K562 (cell line): ENCODE data around the gene MXD3. TPM values are rescaled to one million over a fixed set of nuclear protein-coding genes. Genes with fewer than 3 reads are reported as not detected.

Source experiments
- ATAC-seq: fragments of 200-7000 bp; cut with Tn5 transposase; 3 replicates; pipeline ENCODE4 v1.9.1; 2020; ENCODE audit warnings: moderate library complexity
- BruUV-seq: library from RNA; stranded (reverse); fragments of 400-500 nt; replicated peaks from 2 replicates; lab custom pipeline; 2021; lab: Mats Ljungman, UMichigan
- CTCF ChIA-PET: fragments of 300-600 bp; formaldehyde crosslinking; extraction: SDS; loops from one replicate; lab custom pipeline; 2021; ENCODE audit warnings: low intra/inter-chr PET ratio; lab: Yijun Ruan, JAX
- POLR2A ChIA-PET: fragments of 300-600, 350-650 bp; sonication (Branson Sonifier 250); formaldehyde crosslinking; extraction: SDS; loops from one replicate; lab custom pipeline; 2021; ENCODE audit warnings: antibody characterized with exemption, inconsistent platforms; lab: Yijun Ruan, JAX
- DNase-seq, 4 experiments: peaks; one replicate each; pipeline versions ENCODE4 v3.0.0 to v3.0.0-alpha.2; 2011 to 2018; ENCODE audit warnings: low spot score in 3 of 4, mixed read lengths in 3 of 4; ENCODE audit errors: extremely low read depth in 1 of 4
- FAIRE-seq: peaks from 2 replicates; lab custom pipeline; 2011; peaks lifted over from hg19 to GRCh38; lab: Jason Lieb, UNC
- H2AFZ ChIP-seq: 2 replicates; pipeline ENCODE4 v1.6.0; 2011; ENCODE audit warnings: low read depth, low read length, control low read depth, inconsistent platforms
- H3K27ac ChIP-seq: fragments of 200-600 bp; 3 replicates; pipeline ENCODE4 v1.8.0; 2011; ENCODE audit warnings: low read depth, mild to moderate bottlenecking, control low read depth, inconsistent platforms, low read length, moderate library complexity, mixed read lengths; ENCODE audit errors: extremely low read depth
- H3K27me3 ChIP-seq, 2 experiments: fragments of 300-600 bp in 1 of 2; 2 replicates in 1 of 2; 3 replicates in 1 of 2; pipeline versions ENCODE4 v1.6.0 to v1.8.0; 2011; ENCODE audit warnings: inconsistent platforms in 2 of 2, low read length in 2 of 2, mild to moderate bottlenecking in 1 of 2, mixed read lengths in 1 of 2, moderate library complexity in 1 of 2; ENCODE audit not compliant: control insufficient read depth in 2 of 2, insufficient read depth in 2 of 2
- H3K36me3 ChIP-seq: fragments of 300-600 bp; 3 replicates; pipeline ENCODE4 v1.8.0; 2011; ENCODE audit warnings: mild to moderate bottlenecking, low read length, inconsistent platforms; ENCODE audit not compliant: control insufficient read depth, insufficient read depth
- H3K4me1 ChIP-seq, 2 experiments: fragments of 200-600 bp in 1 of 2; replicated peaks in 1 of 2; 2 replicates in 1 of 2; 3 replicates in 1 of 2; pipeline versions ENCODE4 v1.5.1 to v1.8.0; 2011; ENCODE audit warnings: inconsistent platforms in 2 of 2, low read length in 2 of 2, mild to moderate bottlenecking in 1 of 2, mixed read lengths in 1 of 2, moderate library complexity in 1 of 2; ENCODE audit not compliant: control insufficient read depth in 2 of 2, insufficient read depth in 2 of 2
- H3K4me2 ChIP-seq: 2 replicates; pipeline ENCODE4 v1.6.1; 2011; ENCODE audit warnings: low read length, control low read depth, inconsistent platforms, mixed read lengths; ENCODE audit not compliant: insufficient read depth
- H3K4me3 ChIP-seq: fragments of 200-600 bp; sonication (generic), shearing (Covaris generic); 2 replicates; pipeline ENCODE4 v1.5.1; 2016; ENCODE audit warnings: control low read depth, inconsistent platforms
- H3K79me2 ChIP-seq: fragments of 200-600 bp; 3 replicates; pipeline ENCODE4 v1.8.0; 2011; ENCODE audit warnings: low read length, inconsistent platforms; ENCODE audit not compliant: control insufficient read depth, insufficient read depth
- H3K9ac ChIP-seq, 2 experiments: 2 replicates each; pipeline versions ENCODE4 v1.6.0 to v1.6.1; 2011; ENCODE audit warnings: low read depth in 2 of 2, low read length in 2 of 2, control low read depth in 1 of 2, inconsistent platforms in 1 of 2, mild to moderate bottlenecking in 1 of 2, mixed read lengths in 1 of 2; ENCODE audit not compliant: insufficient read depth in 1 of 2
- H3K9me1 ChIP-seq: one replicate; pipeline ENCODE4 v1.6.0; 2011; ENCODE audit warnings: inconsistent platforms, mild to moderate bottlenecking, low read length, moderate library complexity; ENCODE audit not compliant: control insufficient read depth, insufficient read depth
- H3K9me3 ChIP-seq: replicated peaks from 2 replicates; pipeline ENCODE4 v1.5.1; 2011; ENCODE audit warnings: low read depth, low read length, inconsistent platforms; ENCODE audit not compliant: control insufficient read depth, insufficient read depth
- H4K20me1 ChIP-seq: replicated peaks from 2 replicates; pipeline ENCODE4 v1.6.1; 2011; ENCODE audit warnings: low read length, inconsistent platforms, mixed read lengths; ENCODE audit not compliant: control insufficient read depth, insufficient read depth
- CC2D1A ChIP-seq: fragments of 450-650 bp; IDR thresholded peaks from 2 replicates; pipeline ENCODE4 v1.6.1; 2017; ENCODE audit warnings: mild to moderate bottlenecking
- RBM14 ChIP-seq: fragments of 200-400 bp; formaldehyde crosslinking; IDR thresholded peaks from 2 replicates; pipeline ENCODE4 v1.6.1; 2018; ENCODE audit warnings: low read depth, mild to moderate bottlenecking, low read length, moderate library complexity, borderline replicate concordance; ENCODE audit not compliant: insufficient read depth
- SIN3A ChIP-seq, 2 experiments: fragments of 150-350 bp in 1 of 2; IDR thresholded peaks; 2 replicates each; pipeline ENCODE4 v1.6.1; 2011 to 2016; ENCODE audit warnings: borderline replicate concordance in 2 of 2, low read depth in 2 of 2, low read length in 2 of 2, mild to moderate bottlenecking in 2 of 2, moderate library complexity in 2 of 2; ENCODE audit not compliant: control insufficient read depth in 1 of 2
- SMARCA4 ChIP-seq: fragments of 450-650 bp; IDR thresholded peaks from 2 replicates; pipeline ENCODE4 v1.6.1; 2016
- WGBS: fragments of 100-300 bp; shearing (Covaris generic); methylation state at CpG from one replicate; pipeline ENCODE4 v1.1.6; 2016; ENCODE audit warnings: low coverage, mixed read lengths; ENCODE audit not compliant: insufficient coverage; ENCODE audit errors: missing lambda C conversion rate; 5-methylcytosine and 5-hydroxymethylcytosine counted together
- in situ Hi-C: fragments of 300-500 bp; cut with MboI; formaldehyde crosslinking; loops from 4 replicates; pipeline ENCODE4 v1.15.0; 2018; ENCODE audit warnings: inconsistent platforms, mixed read lengths
- intact Hi-C: fragments of 100-400 bp; cut with micrococcal nuclease; formaldehyde crosslinking; loops from 2 replicates; pipeline ENCODE4 v1.14.2; 2022
- polyA plus RNA-seq, 8 experiments: library from polyadenylated mRNA; depleted of rRNA in 4 of 8; stranded (reverse) in 5 of 8; unstranded in 3 of 8; fragments of >200 nt; fragmentation: Nextera tagmentation in 2 of 8; fragmentation: Illumina TruSeq in 1 of 8; extraction: Ambion mirVana in 2 of 8; extraction: Trizol in 1 of 8; gene quantifications; 2 replicates each; pipeline versions ENCODE4 v1.2.1 to v1.2.3, GENCODE V29; 2011 to 2014; ENCODE audit warnings: inconsistent platforms in 1 of 8, missing spikeins in 1 of 8
- total RNA-seq, 7 experiments: library from RNA; depleted of rRNA in 6 of 7; stranded (reverse); fragments of >200 nt in 6 of 7; fragmentation: Illumina TruSeq in 2 of 7; extraction: Trizol in 2 of 7; gene quantifications; 2 replicates each; pipeline versions ENCODE4 v1.2.1 to v1.2.3, GENCODE V29; 2011 to 2021; ENCODE audit warnings: low replicate concordance in 1 of 7
- TF ChIP-seq, protein P1 (sequence below): sonication (generic); formaldehyde crosslinking; IDR thresholded peaks from 2 replicates; pipeline ENCODE4 v1.8.0; 2022; ENCODE audit warnings: missing genetic modification reagents, mild to moderate bottlenecking, moderate library complexity, borderline replicate concordance

MXD3 gene
- total and polyA plus RNA-seq, 9 of the 15 experiments (the other 6 are each of a cell fraction or from before 2014, with no cell fraction given), result 0.28 to 24.8 (median 4.5) TPM

DNA sequence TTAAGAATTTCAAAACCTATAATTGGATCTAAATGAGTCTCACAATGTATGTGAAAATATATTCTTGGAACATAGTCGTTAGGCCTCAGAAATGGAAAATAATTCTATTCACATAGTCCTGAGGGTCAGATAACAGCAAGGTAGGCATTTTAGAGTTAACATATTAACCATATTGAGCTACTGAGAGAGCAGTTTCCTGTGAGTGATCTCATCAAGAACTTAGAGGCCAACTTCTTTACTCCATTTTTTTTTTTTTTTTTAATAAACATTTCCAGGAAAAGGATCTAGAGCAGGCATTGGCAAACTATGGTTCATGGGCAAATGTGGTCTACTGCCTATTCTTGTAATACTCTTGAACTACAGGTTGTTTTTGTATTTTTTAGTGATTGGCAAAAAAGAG is 34.8 kb downstream of the MXD3 start:
- FAIRE-seq, result no peak
- no peaks in the 10 kb centered on the region for H3K4me1 ChIP-seq
- BruUV-seq, result no TSS peak
- no peaks in the 10 kb centered on the region for H4K20me1 ChIP-seq
- H2AFZ ChIP-seq, result no peak overlapping the region
- TF ChIP-seq SIN3A (IDR thresholded peaks at IDR 0.05; ENCODE audit: borderline replicate concordance in 2 of 2, control insufficient read depth in 1 of 2, low read depth in 2 of 2, low read length in 2 of 2) (no peak), RBM14 (no peak), CC2D1A (no peak), SMARCA4 (no peak)
- TF ChIP-seq, protein P1, sequence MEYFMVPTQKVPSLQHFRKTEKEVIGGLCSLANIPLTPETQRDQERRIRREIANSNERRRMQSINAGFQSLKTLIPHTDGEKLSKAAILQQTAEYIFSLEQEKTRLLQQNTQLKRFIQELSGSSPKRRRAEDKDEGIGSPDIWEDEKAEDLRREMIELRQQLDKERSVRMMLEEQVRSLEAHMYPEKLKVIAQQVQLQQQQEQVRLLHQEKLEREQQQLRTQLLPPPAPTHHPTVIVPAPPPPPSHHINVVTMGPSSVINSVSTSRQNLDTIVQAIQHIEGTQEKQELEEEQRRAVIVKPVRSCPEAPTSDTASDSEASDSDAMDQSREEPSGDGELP (CRISPR knock-in tag), result no peak
- TF ChIP-seq, all 486 proteins: peak for 0
- WGBS, result 64% methylated on average over 1 of the region's 1 CpG
- no peak overlapping the region for H3K9ac ChIP-seq
- H3K27ac ChIP-seq, result no peak overlapping the region
- in situ Hi-C loops, result no loop called here
- no peaks in the 10 kb centered on the region for H3K79me2 ChIP-seq
- H3K9me3 ChIP-seq, result no peaks in the 10 kb centered on the region
- no peak overlapping the region for H3K4me2 ChIP-seq
- intact Hi-C loops, result no loop called here
- H3K27me3 ChIP-seq, result no peaks in the 10 kb centered on the region
- no peak overlapping the region for H3K4me3 ChIP-seq
- POLR2A ChIA-PET, result interaction anchor here (0.6 kb wide), 2 partner anchors 16 to 21 kb away, joined by 3 read pairs; no protein-coding TSS in a partner anchor
- DNase-seq, result no peak
- CTCF ChIA-PET, result no interaction called here
- peaks cover 72% of the 10 kb centered on the region for H3K36me3 ChIP-seq
- no peaks in the 10 kb centered on the region for H3K9me1 ChIP-seq
- no peak for ATAC-seq
